Activated gamma-delta T cell treated with anti-CD3 and anti-CD28 coated beads, Interleukin-2, amount 50 U/mL, for 16 hours (primary cell): ENCODE results near the gene TMEM165.

Source experiments
- DNase-seq: peaks from one replicate; pipeline ENCODE4 v3.0.0-alpha.2; 2020; ENCODE audit warnings: low read depth

Gene TMEM165

DNA sequence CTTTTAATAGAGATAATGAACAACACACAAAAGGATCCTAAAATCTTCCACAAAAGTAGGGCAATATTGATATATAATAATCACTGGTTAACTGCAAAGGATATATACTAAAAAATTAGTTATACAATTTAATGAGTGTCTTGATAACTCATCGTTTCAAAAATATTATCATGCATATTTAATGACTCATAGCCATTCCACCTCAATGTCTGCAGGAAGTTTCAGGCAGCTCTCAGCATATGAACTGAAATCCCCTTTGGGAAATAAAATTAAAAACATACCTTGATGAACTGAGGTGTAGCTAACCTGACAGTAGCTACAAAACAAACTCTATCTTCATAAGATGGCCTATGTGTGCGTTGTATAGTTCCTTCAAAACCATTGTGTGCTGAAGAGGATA, 62.9 kb downstream of the TMEM165 start:
- no peak for DNase-seq

DNA sequence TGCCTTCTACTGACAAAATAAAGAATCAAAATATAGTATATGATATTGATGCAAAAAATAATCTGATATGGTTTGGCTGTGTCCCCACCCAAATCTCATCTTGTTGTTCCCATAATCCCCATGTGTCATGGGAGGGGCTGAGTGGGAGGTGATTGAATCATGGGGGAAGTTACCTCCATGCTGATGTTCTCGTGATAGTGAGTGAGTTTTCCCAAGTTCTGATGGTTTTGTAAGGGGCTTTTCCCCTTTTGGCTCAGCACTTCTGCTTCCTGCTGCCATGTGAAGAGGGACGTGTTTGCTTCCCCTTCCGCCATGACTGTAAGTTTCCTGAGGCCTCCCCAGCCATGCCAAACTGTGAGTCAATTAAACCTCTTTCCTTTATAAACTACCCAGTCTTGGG, 70.2 kb downstream of the TMEM165 start:
- no peak for DNase-seq

DNA sequence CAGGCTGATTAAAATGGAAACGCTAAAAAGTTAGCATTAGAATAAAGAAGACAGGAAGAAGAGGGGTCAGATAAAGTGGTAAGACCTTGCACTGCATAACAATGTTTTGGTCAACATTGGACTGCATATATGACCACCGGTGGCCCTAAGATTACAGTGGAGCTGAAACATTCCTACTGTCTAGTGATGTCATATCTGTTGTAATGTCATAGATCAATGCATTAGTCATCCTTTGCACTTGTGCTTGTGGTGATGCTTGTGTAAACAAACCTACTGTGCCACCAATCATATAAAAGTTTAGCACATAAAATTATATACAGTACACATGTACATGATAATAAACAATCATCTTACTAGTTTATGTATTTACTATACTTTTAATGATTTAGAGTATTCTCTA, 73.0 kb downstream of the TMEM165 start:
- no peak for DNase-seq

DNA sequence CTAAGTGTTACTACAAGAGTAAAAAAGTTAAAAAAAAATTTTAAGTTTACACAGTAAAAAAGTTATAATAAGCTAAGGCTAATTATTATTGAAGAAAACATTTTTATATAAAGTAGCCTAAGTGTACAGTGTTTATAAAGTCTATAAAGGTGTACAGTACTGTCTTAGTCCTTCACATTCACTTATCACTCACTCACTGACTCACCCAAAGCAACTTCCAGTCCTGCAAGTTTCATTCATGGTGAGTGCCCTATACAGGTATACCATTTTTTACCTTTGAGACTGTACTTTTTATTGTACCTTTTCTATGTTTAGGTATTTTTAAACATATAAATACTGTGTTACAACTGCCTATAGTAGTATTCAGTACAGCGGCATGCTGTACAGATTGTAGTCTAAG, 74.2 kb downstream of the TMEM165 start:
- no peak for DNase-seq
